Thoracic aorta (tissue), 2 donors: ENCODE measurements around the gene PROSER1. TPM values are rescaled to one million over a fixed set of nuclear protein-coding genes. Genes with fewer than 3 reads are reported as not detected.

ENCODE experiments used
- ATAC-seq: fragments of 150-250 bp; one replicate; pipeline ENCODE4 v1.8.0; 2017; ENCODE audit warnings: low read depth; ENCODE audit not compliant: insufficient number of reproducible peaks, low FRiP score
- DNase-seq: peaks from one replicate; pipeline ENCODE4 v3.0.0-alpha.2; 2020; ENCODE audit warnings: low spot score
- H3K27ac ChIP-seq, 2 donors: fragments of 200-600 bp; sonication (generic); 1 replicate in 1 of 2; 2 replicates in 1 of 2; pipeline ENCODE4 v1.5.1; 2016; ENCODE audit warnings: mild to moderate bottlenecking in 2 of 2, moderate library complexity in 2 of 2
- H3K27me3 ChIP-seq: fragments of 200-600 bp; sonication (generic); replicated peaks from 2 replicates; pipeline ENCODE4 v1.6.0; 2016; ENCODE audit warnings: mild to moderate bottlenecking; ENCODE audit not compliant: insufficient read depth
- H3K36me3 ChIP-seq: fragments of 200-600 bp; sonication (generic); one replicate; pipeline ENCODE4 v1.5.1; 2016
- H3K4me1 ChIP-seq, 2 donors: fragments of 200-600 bp; sonication (generic); 1 replicate in 1 of 2; 2 replicates in 1 of 2; pipeline versions ENCODE4 v1.5.1 to v1.6.0; 2016; ENCODE audit warnings: low read depth in 2 of 2, mild to moderate bottlenecking in 1 of 2; ENCODE audit not compliant: control insufficient read depth in 1 of 2
- H3K4me3 ChIP-seq: fragments of 200-600 bp; sonication (generic); 2 replicates; pipeline ENCODE4 v1.5.1; 2016; ENCODE audit warnings: mild to moderate bottlenecking
- H3K9me3 ChIP-seq: fragments of 200-600 bp; sonication (generic); 2 replicates; pipeline ENCODE4 v1.5.1; 2016
- total RNA-seq, 2 donors: library from RNA; depleted of rRNA; stranded (reverse); fragments of >200 nt; gene quantifications; one replicate each; pipeline versions ENCODE4 v1.1.0 to v1.2.3, GENCODE V29; 2016
- TF ChIP-seq, protein P1 (sequence below): fragments of 200-600 bp; sonication (generic); IDR thresholded peaks from one replicate; pipeline ENCODE4 v1.5.1; 2019; ENCODE audit warnings: antibody characterized with exemption

The PROSER1 gene
- total RNA-seq, 2 donors from 2014 or later = 15.4 to 33.5 TPM

DNA sequence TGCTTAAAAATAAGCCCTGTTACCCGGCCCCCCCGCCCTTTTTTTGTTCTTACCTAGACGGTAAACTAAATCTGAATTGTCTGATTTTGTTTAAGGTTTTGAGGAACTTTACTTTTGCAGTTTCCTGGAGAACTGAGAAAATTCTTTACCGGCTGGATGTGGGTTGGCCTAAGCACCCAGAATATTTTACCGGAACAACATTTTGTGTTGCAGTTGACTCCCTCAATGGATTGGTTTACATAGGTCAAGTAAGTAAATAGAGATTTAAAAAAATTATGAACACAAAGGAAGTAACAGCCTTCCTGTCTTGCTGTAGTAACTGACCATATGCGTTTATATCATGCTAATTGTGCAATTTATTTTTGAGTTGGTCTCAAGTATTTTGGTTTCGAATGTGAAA, 1.2 kb upstream of the PROSER1 start:
- ATAC-seq (no peak), DNase-seq (no peak)
- H3K4me1 ChIP-seq = peaks cover 34 to 48% of the 10 kb centered on the region in 2 donors
- no peaks in the 10 kb centered on the region for H3K9me3 ChIP-seq
- peak overlapping the region; percentile 76 to 88 for H3K27ac ChIP-seq
- TF ChIP-seq, protein P1, sequence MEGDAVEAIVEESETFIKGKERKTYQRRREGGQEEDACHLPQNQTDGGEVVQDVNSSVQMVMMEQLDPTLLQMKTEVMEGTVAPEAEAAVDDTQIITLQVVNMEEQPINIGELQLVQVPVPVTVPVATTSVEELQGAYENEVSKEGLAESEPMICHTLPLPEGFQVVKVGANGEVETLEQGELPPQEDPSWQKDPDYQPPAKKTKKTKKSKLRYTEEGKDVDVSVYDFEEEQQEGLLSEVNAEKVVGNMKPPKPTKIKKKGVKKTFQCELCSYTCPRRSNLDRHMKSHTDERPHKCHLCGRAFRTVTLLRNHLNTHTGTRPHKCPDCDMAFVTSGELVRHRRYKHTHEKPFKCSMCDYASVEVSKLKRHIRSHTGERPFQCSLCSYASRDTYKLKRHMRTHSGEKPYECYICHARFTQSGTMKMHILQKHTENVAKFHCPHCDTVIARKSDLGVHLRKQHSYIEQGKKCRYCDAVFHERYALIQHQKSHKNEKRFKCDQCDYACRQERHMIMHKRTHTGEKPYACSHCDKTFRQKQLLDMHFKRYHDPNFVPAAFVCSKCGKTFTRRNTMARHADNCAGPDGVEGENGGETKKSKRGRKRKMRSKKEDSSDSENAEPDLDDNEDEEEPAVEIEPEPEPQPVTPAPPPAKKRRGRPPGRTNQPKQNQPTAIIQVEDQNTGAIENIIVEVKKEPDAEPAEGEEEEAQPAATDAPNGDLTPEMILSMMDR = no peak
- no peaks in the 10 kb centered on the region for H3K36me3 ChIP-seq
- peak overlapping the region; percentile 82 for H3K4me3 ChIP-seq
- H3K27me3 ChIP-seq = no peaks in the 10 kb centered on the region

DNA sequence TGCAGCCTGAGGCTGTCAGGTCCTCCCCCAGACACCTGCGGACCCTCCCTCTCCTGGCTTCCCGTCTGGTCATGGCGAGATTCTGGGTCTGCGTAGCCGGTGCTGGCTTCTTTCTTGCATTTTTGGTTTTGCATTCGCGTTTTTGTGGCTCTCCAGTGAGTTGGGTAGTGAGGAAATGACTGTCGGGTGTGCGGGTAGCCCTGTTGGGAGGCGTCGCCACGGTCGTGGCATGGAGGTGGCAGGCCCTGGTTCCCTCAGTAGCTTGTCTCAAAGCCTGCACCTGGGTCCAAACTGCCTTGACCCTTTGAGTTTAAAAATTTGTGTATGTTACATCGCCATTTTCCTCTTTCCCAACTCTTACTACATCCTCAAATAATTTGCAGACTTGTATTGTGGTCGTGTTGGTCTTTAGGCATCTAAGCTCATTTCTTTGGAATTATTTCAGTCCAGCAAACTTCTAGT, 711 bp upstream of the PROSER1 start:
- Histone ChIP-seq H3K27me3 (no peaks in the 10 kb centered on the region), H3K4me1 (peaks cover 34 to 52% of the 10 kb centered on the region in 2 donors), H3K4me3 (peak overlapping the region; percentile 82), H3K9me3 (no peaks in the 10 kb centered on the region), H3K36me3 (no peaks in the 10 kb centered on the region), H3K27ac (peak overlapping the region; percentile 76 to 88)
- ATAC-seq (no peak), DNase-seq (no peak)
- TF ChIP-seq, protein P1 = no peak

DNA sequence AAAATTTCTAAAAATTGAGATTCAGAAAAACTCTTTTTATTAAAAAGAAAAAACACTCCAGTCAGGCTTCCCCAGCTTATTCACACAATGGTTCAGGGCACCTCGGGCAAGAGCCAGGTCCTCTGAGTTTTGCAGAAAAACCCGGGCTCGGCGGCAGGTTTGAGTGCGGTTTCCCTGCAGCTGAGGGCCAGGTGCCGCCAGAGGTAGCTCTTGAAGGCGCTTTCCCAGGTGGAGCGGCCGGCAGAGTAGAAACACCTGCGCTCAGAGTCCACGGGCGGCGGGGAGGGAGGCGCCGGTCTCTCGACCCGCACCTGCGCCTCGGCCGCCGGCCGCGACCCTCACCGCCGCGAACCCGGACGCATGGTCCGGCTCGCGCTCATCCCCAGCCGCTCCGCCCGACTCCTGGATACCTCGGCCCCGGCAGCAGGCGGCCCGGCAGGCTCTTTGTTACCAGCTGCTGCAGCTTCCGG, 444 bp downstream of the PROSER1 start:
- no peaks in the 10 kb centered on the region for H3K27me3 ChIP-seq
- peak overlapping the region; percentile 82 for H3K4me3 ChIP-seq
- no peak for ATAC-seq
- no peaks in the 10 kb centered on the region for H3K9me3 ChIP-seq
- peaks cover 34 to 55% of the 10 kb centered on the region in 2 donors for H3K4me1 ChIP-seq
- no peaks in the 10 kb centered on the region for H3K36me3 ChIP-seq
- no peak for DNase-seq
- peak overlapping the region; percentile 76 to 88 for H3K27ac ChIP-seq
- TF ChIP-seq, protein P1 = no peak

DNA sequence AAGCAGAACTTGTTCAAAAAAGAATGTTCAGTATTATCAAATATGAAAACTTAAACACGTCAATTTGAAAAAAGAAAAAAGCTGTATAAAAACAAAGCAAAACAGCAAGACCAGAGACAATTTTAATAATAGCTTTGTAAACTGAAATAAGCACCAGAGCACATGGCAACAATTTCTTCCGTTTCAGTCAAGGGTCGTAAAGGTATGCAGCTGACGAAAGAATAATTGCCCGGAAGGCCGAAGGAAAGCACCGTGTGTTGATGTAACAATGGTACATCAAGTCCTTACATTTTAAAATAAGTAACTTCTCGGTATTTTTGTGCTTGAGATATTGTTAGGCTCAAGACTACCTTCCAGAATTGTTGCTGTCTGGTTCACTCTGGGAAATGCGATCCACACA, 1.7 kb downstream of the PROSER1 start:
- TF ChIP-seq, protein P1 = no peak

DNA sequence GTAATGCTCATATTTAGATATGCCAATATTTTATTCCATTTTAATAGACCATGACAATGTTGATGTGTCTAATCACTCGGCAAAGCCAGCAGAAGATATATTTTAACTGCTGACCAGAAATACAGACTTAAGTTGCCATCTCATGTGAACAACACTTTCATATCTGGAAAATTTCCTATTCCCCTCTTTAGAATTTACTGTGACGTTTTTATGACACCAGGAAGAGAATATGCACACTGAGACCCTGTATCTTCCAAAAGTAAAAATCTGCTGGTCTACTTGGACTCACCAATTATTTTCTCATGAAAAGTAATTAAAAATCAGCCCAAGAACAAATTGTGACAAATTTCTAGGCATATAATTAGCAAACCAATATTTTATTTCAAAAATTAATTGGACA, 2.1 kb downstream of the PROSER1 start:
- H3K9me3 ChIP-seq = no peaks in the 10 kb centered on the region
- ATAC-seq (no peak), DNase-seq (no peak)
- H3K4me1 ChIP-seq = peaks cover 31 to 49% of the 10 kb centered on the region in 2 donors
- H3K27me3 ChIP-seq = no peaks in the 10 kb centered on the region
- TF ChIP-seq, protein P1 = no peak
- peak overlapping the region; percentile 82 for H3K4me3 ChIP-seq
- no peak overlapping the region for H3K27ac ChIP-seq
- no peaks in the 10 kb centered on the region for H3K36me3 ChIP-seq

More for the DNA sequence above, 1.7 kb downstream of the PROSER1 start:
- no peaks in the 10 kb centered on the region for H3K9me3 ChIP-seq
- H3K27ac ChIP-seq = no peak overlapping the region
- H3K4me1 ChIP-seq = peaks cover 34 to 51% of the 10 kb centered on the region in 2 donors
- no peak for DNase-seq
- peak overlapping the region; percentile 82 for H3K4me3 ChIP-seq
- H3K27me3 ChIP-seq = no peaks in the 10 kb centered on the region
- no peaks in the 10 kb centered on the region for H3K36me3 ChIP-seq
- no peak for ATAC-seq
